Measurements from ENCODE around the gene MYL3.

The MYL3 gene

GRCh38 chr3:46844397-46844796 lies 18.8 kb downstream of the MYL3 start:
- no peaks in the 10 kb centered on the region for H3K4me1 ChIP-seq (ENCODE audit: low read depth, poor library complexity, severe bottlenecking)
- no peak overlapping the region for H3K4me3 ChIP-seq (IDR thresholded peaks at IDR 0.05; ENCODE audit: insufficient read depth, low read depth, low read length)
- H3K27me3 ChIP-seq (ENCODE audit: insufficient read depth, low read depth), result no peaks in the 10 kb centered on the region
- H2AFZ ChIP-seq (ENCODE audit: low read depth), result no peak overlapping the region
- no peak overlapping the region for H3K9ac ChIP-seq
- H3K36me3 ChIP-seq (ENCODE audit: insufficient read depth), result no peaks in the 10 kb centered on the region
- no peak overlapping the region for H3K27ac ChIP-seq
- TF ChIP-seq CTCF (conservative IDR thresholded peaks at IDR 0.05; ENCODE audit: low read depth, low read length), result no peak
- H3K4me2 ChIP-seq, result no peak overlapping the region
- no peaks in the 10 kb centered on the region for H4K20me1 ChIP-seq (ENCODE audit: insufficient read depth)
- no peaks in the 10 kb centered on the region for H3K79me2 ChIP-seq (ENCODE audit: insufficient read depth, low read depth)

GRCh38 chr3:46843508-46843907 lies 19.7 kb downstream of the MYL3 start:
- Histone ChIP-seq H3K4me2 (no peak overlapping the region), H3K79me2 (ENCODE audit: insufficient read depth, low read depth) (no peaks in the 10 kb centered on the region), H4K20me1 (ENCODE audit: insufficient read depth) (no peaks in the 10 kb centered on the region), H3K9ac (no peak overlapping the region), H3K36me3 (ENCODE audit: insufficient read depth) (no peaks in the 10 kb centered on the region), H3K27me3 (ENCODE audit: insufficient read depth, low read depth) (no peaks in the 10 kb centered on the region), H3K4me1 (ENCODE audit: low read depth, poor library complexity, severe bottlenecking) (no peaks in the 10 kb centered on the region), H2AFZ (ENCODE audit: low read depth) (no peak overlapping the region), H3K4me3 (IDR thresholded peaks at IDR 0.05; ENCODE audit: insufficient read depth, low read depth, low read length) (no peak overlapping the region), H3K27ac (no peak overlapping the region)
- TF ChIP-seq CTCF (conservative IDR thresholded peaks at IDR 0.05; ENCODE audit: low read depth, low read length), result no peak

GRCh38 chr3:46840491-46840890 lies 22.8 kb downstream of the MYL3 start:
- H3K27me3 ChIP-seq (ENCODE audit: insufficient read depth, low read depth), result no peaks in the 10 kb centered on the region
- H3K4me3 ChIP-seq (IDR thresholded peaks at IDR 0.05; ENCODE audit: insufficient read depth, low read depth, low read length), result no peak overlapping the region
- no peaks in the 10 kb centered on the region for H4K20me1 ChIP-seq (ENCODE audit: insufficient read depth)
- H3K79me2 ChIP-seq (ENCODE audit: insufficient read depth, low read depth), result no peaks in the 10 kb centered on the region
- no peak overlapping the region for H2AFZ ChIP-seq (ENCODE audit: low read depth)
- H3K4me2 ChIP-seq, result no peak overlapping the region
- no peak for TF ChIP-seq CTCF (conservative IDR thresholded peaks at IDR 0.05; ENCODE audit: low read depth, low read length)
- no peaks in the 10 kb centered on the region for H3K36me3 ChIP-seq (ENCODE audit: insufficient read depth)
- no peak overlapping the region for H3K27ac ChIP-seq
- H3K9ac ChIP-seq, result no peak overlapping the region
- no peaks in the 10 kb centered on the region for H3K4me1 ChIP-seq (ENCODE audit: low read depth, poor library complexity, severe bottlenecking)

GRCh38 chr3:46838301-46838700 lies 24.9 kb downstream of the MYL3 start:
- H3K4me2 ChIP-seq, result no peak overlapping the region
- no peaks in the 10 kb centered on the region for H3K4me1 ChIP-seq (ENCODE audit: low read depth, poor library complexity, severe bottlenecking)
- H3K9ac ChIP-seq, result no peak overlapping the region
- H3K4me3 ChIP-seq (IDR thresholded peaks at IDR 0.05; ENCODE audit: insufficient read depth, low read depth, low read length), result no peak overlapping the region
- H4K20me1 ChIP-seq (ENCODE audit: insufficient read depth), result no peaks in the 10 kb centered on the region
- H2AFZ ChIP-seq (ENCODE audit: low read depth), result no peak overlapping the region
- H3K36me3 ChIP-seq (ENCODE audit: insufficient read depth), result no peaks in the 10 kb centered on the region
- H3K79me2 ChIP-seq (ENCODE audit: insufficient read depth, low read depth), result no peaks in the 10 kb centered on the region
- no peak overlapping the region for H3K27ac ChIP-seq
- no peaks in the 10 kb centered on the region for H3K27me3 ChIP-seq (ENCODE audit: insufficient read depth, low read depth)
- no peak for TF ChIP-seq CTCF (conservative IDR thresholded peaks at IDR 0.05; ENCODE audit: low read depth, low read length)

GRCh38 chr3:46835491-46835890 lies 27.8 kb downstream of the MYL3 start:
- H3K9ac ChIP-seq, result no peak overlapping the region
- no peak overlapping the region for H3K4me3 ChIP-seq (IDR thresholded peaks at IDR 0.05; ENCODE audit: insufficient read depth, low read depth, low read length)
- no peak for TF ChIP-seq CTCF (conservative IDR thresholded peaks at IDR 0.05; ENCODE audit: low read depth, low read length)
- no peak overlapping the region for H3K4me2 ChIP-seq
- no peaks in the 10 kb centered on the region for H3K79me2 ChIP-seq (ENCODE audit: insufficient read depth, low read depth)
- no peaks in the 10 kb centered on the region for H3K27me3 ChIP-seq (ENCODE audit: insufficient read depth, low read depth)
- no peaks in the 10 kb centered on the region for H4K20me1 ChIP-seq (ENCODE audit: insufficient read depth)
- no peak overlapping the region for H2AFZ ChIP-seq (ENCODE audit: low read depth)
- no peaks in the 10 kb centered on the region for H3K36me3 ChIP-seq (ENCODE audit: insufficient read depth)
- H3K4me1 ChIP-seq (ENCODE audit: low read depth, poor library complexity, severe bottlenecking), result no peaks in the 10 kb centered on the region
- no peak overlapping the region for H3K27ac ChIP-seq

All from KMS-11 (cell line).